ENCODE measurements around the gene DEDD2. TPM values are rescaled to one million over a fixed set of nuclear protein-coding genes. Genes with fewer than 3 reads are reported as not detected.

The DEDD2 gene
- total RNA-seq, 1 experiment from 2014 or later: 45.6 TPM

DNA sequence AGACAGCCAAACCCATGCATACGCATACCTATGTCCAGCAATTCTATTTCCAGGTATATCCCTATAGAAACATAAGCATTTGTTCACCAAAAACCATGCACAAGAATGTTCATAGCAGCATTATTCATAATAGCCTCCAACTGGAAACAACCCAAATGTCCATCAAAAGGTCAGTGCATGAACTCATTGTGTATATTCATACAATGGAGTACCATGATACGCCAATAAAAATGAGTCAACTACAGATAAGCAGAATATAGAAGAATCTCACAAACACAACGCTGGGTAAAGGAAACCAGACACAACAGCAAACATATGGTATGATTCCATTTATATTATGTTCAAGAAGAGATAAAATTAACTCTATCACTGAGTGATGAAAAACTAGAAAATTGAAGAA is 23.8 kb downstream of the DEDD2 start:
- Histone ChIP-seq H3K4me1 (replicated peaks; ENCODE audit: insufficient read depth) (peaks cover 41% of the 10 kb centered on the region), H3K27ac (peak overlapping the region; percentile 94), H3K79me2 (ENCODE audit: low read depth) (no peaks in the 10 kb centered on the region), H3K4me2 (no peak overlapping the region), H4K20me1 (ENCODE audit: insufficient read depth) (no peaks in the 10 kb centered on the region), H3F3A (ENCODE audit: insufficient read depth, low read depth) (peaks cover 40% of the 10 kb centered on the region), H3K9me2 (ENCODE audit: insufficient read depth) (no peaks in the 10 kb centered on the region), H3K4me3 (no peak overlapping the region), H3K27me3 (ENCODE audit: insufficient read depth, low read depth) (no peaks in the 10 kb centered on the region), H2AFZ (no peak overlapping the region), H3K9me3 (ENCODE audit: insufficient read depth, low read depth) (no peaks in the 10 kb centered on the region), H3K36me3 (ENCODE audit: low read depth) (no peaks in the 10 kb centered on the region; the same call in 1 of the 2 replicates)
- BruUV-seq (replicated peaks): no TSS peak
- no peak for TF ChIP-seq EZH2 (IDR thresholded peaks at IDR 0.05; ENCODE audit: low read depth)
- CTCF ChIA-PET: interaction anchor here (0.7 kb wide), 1 partner anchor 105 kb away, joined by 11 read pairs; no protein-coding TSS in a partner anchor
- intact Hi-C loops (cut with micrococcal nuclease; ENCODE audit: unreplicated experiment): no loop called here
- DNase-seq: peak in 1 of 2 experiments; percentile 64
- POLR2A ChIA-PET (ENCODE audit: unreplicated experiment): no interaction called here

DNA sequence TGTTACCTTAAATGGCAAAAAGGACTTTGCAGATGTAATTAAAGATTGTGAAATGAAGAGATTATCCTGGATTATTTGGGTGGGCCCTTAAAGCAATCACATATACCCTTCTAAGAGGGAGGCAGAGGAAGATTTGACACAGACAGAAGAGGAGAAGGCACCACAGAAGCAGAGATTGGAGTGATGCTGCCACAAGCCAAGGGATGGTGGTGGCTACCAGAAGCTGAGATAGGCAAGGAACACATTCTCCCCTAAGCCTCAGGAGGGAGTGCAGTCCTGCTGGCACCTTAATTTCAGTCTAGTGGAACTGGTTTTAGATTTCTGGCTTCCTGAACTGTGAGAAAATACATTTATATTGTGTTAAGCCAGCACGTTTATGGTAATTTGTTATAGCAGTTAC is 24.2 kb downstream of the DEDD2 start:
- intact Hi-C loops (cut with micrococcal nuclease; ENCODE audit: unreplicated experiment): no loop called here
- POLR2A ChIA-PET (ENCODE audit: unreplicated experiment): no interaction called here
- no peak for TF ChIP-seq EZH2 (IDR thresholded peaks at IDR 0.05; ENCODE audit: low read depth)
- TF ChIP-seq, protein P1, sequence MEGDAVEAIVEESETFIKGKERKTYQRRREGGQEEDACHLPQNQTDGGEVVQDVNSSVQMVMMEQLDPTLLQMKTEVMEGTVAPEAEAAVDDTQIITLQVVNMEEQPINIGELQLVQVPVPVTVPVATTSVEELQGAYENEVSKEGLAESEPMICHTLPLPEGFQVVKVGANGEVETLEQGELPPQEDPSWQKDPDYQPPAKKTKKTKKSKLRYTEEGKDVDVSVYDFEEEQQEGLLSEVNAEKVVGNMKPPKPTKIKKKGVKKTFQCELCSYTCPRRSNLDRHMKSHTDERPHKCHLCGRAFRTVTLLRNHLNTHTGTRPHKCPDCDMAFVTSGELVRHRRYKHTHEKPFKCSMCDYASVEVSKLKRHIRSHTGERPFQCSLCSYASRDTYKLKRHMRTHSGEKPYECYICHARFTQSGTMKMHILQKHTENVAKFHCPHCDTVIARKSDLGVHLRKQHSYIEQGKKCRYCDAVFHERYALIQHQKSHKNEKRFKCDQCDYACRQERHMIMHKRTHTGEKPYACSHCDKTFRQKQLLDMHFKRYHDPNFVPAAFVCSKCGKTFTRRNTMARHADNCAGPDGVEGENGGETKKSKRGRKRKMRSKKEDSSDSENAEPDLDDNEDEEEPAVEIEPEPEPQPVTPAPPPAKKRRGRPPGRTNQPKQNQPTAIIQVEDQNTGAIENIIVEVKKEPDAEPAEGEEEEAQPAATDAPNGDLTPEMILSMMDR (conservative IDR thresholded peaks at IDR 0.05): no peak

DNA sequence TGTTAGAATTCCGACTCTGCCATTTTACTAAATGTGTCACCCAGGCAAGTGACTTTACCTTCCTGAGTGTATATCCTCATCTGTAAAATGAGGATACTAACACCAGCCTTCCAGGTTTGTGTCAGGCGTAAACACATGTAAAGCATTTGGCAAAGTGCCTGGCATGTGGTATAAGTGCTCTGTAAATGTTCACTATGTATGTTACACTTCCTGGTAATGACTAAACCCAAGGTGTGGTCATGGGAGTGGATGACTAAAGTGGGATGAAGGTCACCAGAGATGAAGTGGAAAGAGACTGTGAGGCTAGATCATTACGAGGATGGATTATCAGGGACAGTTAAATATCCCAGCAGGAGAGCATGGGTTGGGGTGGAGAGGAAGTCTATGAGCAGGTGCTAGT is 25.6 kb downstream of the DEDD2 start:
- Histone ChIP-seq H3K4me3 (no peak overlapping the region), H3K79me2 (ENCODE audit: low read depth) (no peaks in the 10 kb centered on the region), H3K9me2 (ENCODE audit: insufficient read depth) (no peaks in the 10 kb centered on the region), H3K36me3 (ENCODE audit: low read depth) (no peaks in the 10 kb centered on the region; the same call in 1 of the 2 replicates), H2AFZ (no peak overlapping the region; the same call in 1 of the 2 replicates), H3K27ac (peak overlapping the region; percentile 94), H3K27me3 (ENCODE audit: insufficient read depth, low read depth) (no peaks in the 10 kb centered on the region), H4K20me1 (ENCODE audit: insufficient read depth) (no peaks in the 10 kb centered on the region), H3K9me3 (ENCODE audit: insufficient read depth, low read depth) (no peaks in the 10 kb centered on the region), H3F3A (ENCODE audit: insufficient read depth, low read depth) (peaks cover 38% of the 10 kb centered on the region), H3K4me1 (replicated peaks; ENCODE audit: insufficient read depth) (peaks cover 34% of the 10 kb centered on the region), H3K4me2 (peak overlapping the region; percentile 60)
- DNase-seq: peak; percentile 67 to 98
- BruUV-seq (replicated peaks): no TSS peak
- no peak for TF ChIP-seq EZH2 (IDR thresholded peaks at IDR 0.05; ENCODE audit: low read depth)
- TF ChIP-seq, protein P1 (conservative IDR thresholded peaks at IDR 0.05): no peak
- intact Hi-C loops (cut with micrococcal nuclease; ENCODE audit: unreplicated experiment): loop anchor here (2.0 kb wide), 1 partner anchor 23 kb away; no protein-coding TSS in a partner anchor
- CTCF ChIA-PET: no interaction called here
- POLR2A ChIA-PET (ENCODE audit: unreplicated experiment): no interaction called here

More for the DNA sequence above, 24.2 kb downstream of the DEDD2 start:
- no peak overlapping the region for H3K4me3 ChIP-seq
- H3F3A ChIP-seq (ENCODE audit: insufficient read depth, low read depth): peaks cover 38% of the 10 kb centered on the region
- H3K79me2 ChIP-seq (ENCODE audit: low read depth): no peaks in the 10 kb centered on the region
- peaks cover 41% of the 10 kb centered on the region for H3K4me1 ChIP-seq (replicated peaks; ENCODE audit: insufficient read depth)
- H3K9me3 ChIP-seq (ENCODE audit: insufficient read depth, low read depth): no peaks in the 10 kb centered on the region
- CTCF ChIA-PET: interaction anchor here (0.7 kb wide), 1 partner anchor 105 kb away, joined by 11 read pairs; no protein-coding TSS in a partner anchor
- H4K20me1 ChIP-seq (ENCODE audit: insufficient read depth): no peaks in the 10 kb centered on the region
- H3K27ac ChIP-seq: peak overlapping the region; percentile 94
- H3K4me2 ChIP-seq: no peak overlapping the region
- BruUV-seq (replicated peaks): no TSS peak
- no peaks in the 10 kb centered on the region for H3K27me3 ChIP-seq (ENCODE audit: insufficient read depth, low read depth)
- no peaks in the 10 kb centered on the region; the same call in 1 of the 2 replicates for H3K36me3 ChIP-seq (ENCODE audit: low read depth)
- no peak overlapping the region for H2AFZ ChIP-seq
- DNase-seq: no peak
- no peaks in the 10 kb centered on the region for H3K9me2 ChIP-seq (ENCODE audit: insufficient read depth)
